GM18526 (cell line): ENCODE data around the gene FSD1.

Experiments used
- POLR2A ChIP-seq: IDR thresholded peaks from 3 replicates; pipeline ENCODE4 v1.6.1; 2011; ENCODE audit not compliant: insufficient read length; ENCODE audit errors: extremely low read depth

The FSD1 gene

GRCh38 chr19:4300589-4300988 is 3.8 kb upstream of the FSD1 start:
- no peak for TF ChIP-seq POLR2A

GRCh38 chr19:4301590-4302242 is 2.7 kb upstream of the FSD1 start:
- no peak for TF ChIP-seq POLR2A

- no peak for TF ChIP-seq POLR2A
These were observed 2.2 kb upstream of the FSD1 start, which contains the start of gene TMIGD2 for GRCh38 chr19:4302243-4302640. Gene TMIGD2, minus strand, starts transcription at chr19:4302389. Its CDS starts 4 bp downstream, at chr19:4302385.

- no peak for TF ChIP-seq POLR2A
These were observed 420 bp upstream of the FSD1 start for GRCh38 chr19:4303819-4304537.

GRCh38 chr19:4305257-4305612 is 837 bp downstream of the FSD1 start:
- TF ChIP-seq POLR2A, result no peak

GRCh38 chr19:4305659-4306058 is 1.3 kb downstream of the FSD1 start:
- no peak for TF ChIP-seq POLR2A

- TF ChIP-seq POLR2A, result no peak
These were observed 6.1 kb downstream of the FSD1 start for GRCh38 chr19:4310247-4311121.

GRCh38 chr19:4313847-4314490 is 9.6 kb downstream of the FSD1 start:
- TF ChIP-seq POLR2A, result no peak

- no peak for TF ChIP-seq POLR2A
These were observed 12.6 kb downstream of the FSD1 start for GRCh38 chr19:4316956-4317355.

- no peak for TF ChIP-seq POLR2A
These were observed 14.1 kb downstream of the FSD1 start for GRCh38 chr19:4318460-4318859.

GRCh38 chr19:4319067-4319718 is 14.8 kb downstream of the FSD1 start:
- no peak for TF ChIP-seq POLR2A

- TF ChIP-seq POLR2A, result no peak
These were observed 16.0 kb downstream of the FSD1 start for GRCh38 chr19:4320419-4320818.

GRCh38 chr19:4322942-4323665 is 18.7 kb downstream of the FSD1 start:
- TF ChIP-seq POLR2A, result no peak

GRCh38 chr19:4323692-4324091 is 19.3 kb downstream of the FSD1 start:
- TF ChIP-seq POLR2A, result no peak
